DND-41 (cell line): ENCODE data around the gene SLC4A2.

Source experiments
- ATAC-seq: fragments of 200-7000 bp; cut with Tn5 transposase; 3 replicates; pipeline ENCODE4 v1.9.1; 2021; ENCODE audit warnings: low read depth; ENCODE audit not compliant: insufficient read depth
- DNase-seq: peaks from one replicate; pipeline ENCODE4 v3.0.0-alpha.2; 2020
- H2AFZ ChIP-seq: 2 replicates; pipeline ENCODE4 v1.6.0; 2012; ENCODE audit warnings: low read depth, low read length
- H3K27ac ChIP-seq: 2 replicates; pipeline ENCODE4 v1.5.1; 2012; ENCODE audit warnings: low read length, inconsistent platforms
- H3K27me3 ChIP-seq: fragments of 200-600 bp; sonication (generic); 2 replicates; pipeline ENCODE4 v1.6.0; 2012; ENCODE audit warnings: low read length, mild to moderate bottlenecking, inconsistent platforms; ENCODE audit not compliant: insufficient read depth, poor library complexity
- H3K36me3 ChIP-seq: 2 replicates; pipeline ENCODE4 v1.5.1; 2012; ENCODE audit warnings: low read length, inconsistent platforms; ENCODE audit not compliant: insufficient read depth
- H3K4me1 ChIP-seq: 2 replicates; pipeline ENCODE4 v1.5.1; 2012; ENCODE audit warnings: mild to moderate bottlenecking, low read length; ENCODE audit not compliant: insufficient read depth
- H3K4me2 ChIP-seq: 2 replicates; pipeline ENCODE4 v1.6.0; 2012; ENCODE audit warnings: mild to moderate bottlenecking, moderate library complexity, low read length, inconsistent platforms; ENCODE audit not compliant: insufficient read depth
- H3K4me3 ChIP-seq, 2 experiments: fragments of 200-600 bp in 1 of 2; shearing (Covaris generic) in 1 of 2; 2 replicates each; pipeline ENCODE4 v1.5.1; 2012 to 2016; ENCODE audit warnings: inconsistent platforms in 2 of 2, low read length in 2 of 2, mild to moderate bottlenecking in 2 of 2, low read depth in 1 of 2, moderate library complexity in 1 of 2
- H3K79me2 ChIP-seq: 2 replicates; pipeline ENCODE4 v1.6.0; 2012; ENCODE audit warnings: low read length, inconsistent platforms; ENCODE audit not compliant: insufficient read depth
- H3K9ac ChIP-seq: 2 replicates; pipeline ENCODE4 v1.6.0; 2012; ENCODE audit warnings: low read depth, mild to moderate bottlenecking, inconsistent platforms, low read length, moderate library complexity
- H3K9me3 ChIP-seq: 2 replicates; pipeline ENCODE4 v1.5.1; 2012; ENCODE audit warnings: low read length, moderate library complexity, mild to moderate bottlenecking, inconsistent platforms; ENCODE audit not compliant: insufficient read depth, severe bottlenecking
- H4K20me1 ChIP-seq: 2 replicates; pipeline ENCODE4 v1.6.0; 2012; ENCODE audit warnings: low read length; ENCODE audit not compliant: insufficient read depth
- EZH2 ChIP-seq: IDR thresholded peaks from 3 replicates; pipeline ENCODE4 v1.6.1; 2012; ENCODE audit warnings: borderline replicate concordance, low read depth, mild to moderate bottlenecking, moderate library complexity, low read length, inconsistent platforms; ENCODE audit not compliant: severe bottlenecking
- TF ChIP-seq, protein P1 (sequence below): IDR thresholded peaks from 2 replicates; pipeline ENCODE4 v1.5.1; 2012; ENCODE audit warnings: borderline replicate concordance, low read length, moderate library complexity, mild to moderate bottlenecking; ENCODE audit not compliant: poor library complexity, severe bottlenecking; ENCODE audit errors: extremely low read depth

Gene SLC4A2

DNA sequence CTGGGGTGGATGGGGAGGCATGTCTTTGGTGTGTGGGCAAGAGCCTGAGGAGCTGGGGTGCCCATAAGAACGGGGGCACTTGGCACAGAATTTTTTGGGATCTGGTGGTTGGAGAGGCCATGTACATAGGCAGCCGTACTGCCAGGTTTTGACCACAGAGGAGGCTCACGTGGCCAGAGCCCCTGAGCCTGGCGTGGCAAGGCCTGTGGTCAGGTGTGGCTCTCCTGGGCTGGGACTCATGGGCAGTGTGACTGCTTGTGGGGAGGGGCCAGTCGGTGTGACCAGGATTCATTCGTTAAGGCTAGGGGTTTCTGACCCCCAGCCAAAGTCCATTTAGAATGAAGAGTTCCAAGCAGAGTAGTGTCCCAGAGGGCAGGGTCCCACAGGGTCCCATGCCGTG is 65.1 kb downstream of the SLC4A2 start:
- H3K79me2 ChIP-seq: no peaks in the 10 kb centered on the region
- H4K20me1 ChIP-seq: peaks cover 7% of the 10 kb centered on the region
- TF ChIP-seq EZH2: no peak
- TF ChIP-seq, protein P1, sequence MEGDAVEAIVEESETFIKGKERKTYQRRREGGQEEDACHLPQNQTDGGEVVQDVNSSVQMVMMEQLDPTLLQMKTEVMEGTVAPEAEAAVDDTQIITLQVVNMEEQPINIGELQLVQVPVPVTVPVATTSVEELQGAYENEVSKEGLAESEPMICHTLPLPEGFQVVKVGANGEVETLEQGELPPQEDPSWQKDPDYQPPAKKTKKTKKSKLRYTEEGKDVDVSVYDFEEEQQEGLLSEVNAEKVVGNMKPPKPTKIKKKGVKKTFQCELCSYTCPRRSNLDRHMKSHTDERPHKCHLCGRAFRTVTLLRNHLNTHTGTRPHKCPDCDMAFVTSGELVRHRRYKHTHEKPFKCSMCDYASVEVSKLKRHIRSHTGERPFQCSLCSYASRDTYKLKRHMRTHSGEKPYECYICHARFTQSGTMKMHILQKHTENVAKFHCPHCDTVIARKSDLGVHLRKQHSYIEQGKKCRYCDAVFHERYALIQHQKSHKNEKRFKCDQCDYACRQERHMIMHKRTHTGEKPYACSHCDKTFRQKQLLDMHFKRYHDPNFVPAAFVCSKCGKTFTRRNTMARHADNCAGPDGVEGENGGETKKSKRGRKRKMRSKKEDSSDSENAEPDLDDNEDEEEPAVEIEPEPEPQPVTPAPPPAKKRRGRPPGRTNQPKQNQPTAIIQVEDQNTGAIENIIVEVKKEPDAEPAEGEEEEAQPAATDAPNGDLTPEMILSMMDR: no peak
- no peak overlapping the region for H2AFZ ChIP-seq
- H3K4me1 ChIP-seq: no peaks in the 10 kb centered on the region; the same call in 1 of the 2 replicates
- DNase-seq (no peak), ATAC-seq (no peak)
- no peak overlapping the region for H3K4me3 ChIP-seq
- H3K27me3 ChIP-seq: no peaks in the 10 kb centered on the region
- no peak overlapping the region for H3K9ac ChIP-seq
- H3K36me3 ChIP-seq: peaks cover 21% of the 10 kb centered on the region
- H3K9me3 ChIP-seq: no peaks in the 10 kb centered on the region
- H3K27ac ChIP-seq: no peak overlapping the region
- H3K4me2 ChIP-seq: no peak overlapping the region

GRCh38 chr7:151124899-151125399 is 65.6 kb downstream of the SLC4A2 start:
- H3K9me3 ChIP-seq: no peaks in the 10 kb centered on the region
- H3K27ac ChIP-seq: no peak overlapping the region
- H3K27me3 ChIP-seq: no peaks in the 10 kb centered on the region
- H4K20me1 ChIP-seq: peaks cover 7% of the 10 kb centered on the region
- H3K36me3 ChIP-seq: peaks cover 26% of the 10 kb centered on the region
- no peak for TF ChIP-seq EZH2
- TF ChIP-seq, protein P1: no peak
- ATAC-seq: no peak
- no peak overlapping the region for H3K4me2 ChIP-seq
- no peaks in the 10 kb centered on the region for H3K79me2 ChIP-seq
- H3K9ac ChIP-seq: no peak overlapping the region
- no peak overlapping the region for H3K4me3 ChIP-seq
- DNase-seq: no peak
- no peaks in the 10 kb centered on the region for H3K4me1 ChIP-seq
- no peak overlapping the region for H2AFZ ChIP-seq

DNA sequence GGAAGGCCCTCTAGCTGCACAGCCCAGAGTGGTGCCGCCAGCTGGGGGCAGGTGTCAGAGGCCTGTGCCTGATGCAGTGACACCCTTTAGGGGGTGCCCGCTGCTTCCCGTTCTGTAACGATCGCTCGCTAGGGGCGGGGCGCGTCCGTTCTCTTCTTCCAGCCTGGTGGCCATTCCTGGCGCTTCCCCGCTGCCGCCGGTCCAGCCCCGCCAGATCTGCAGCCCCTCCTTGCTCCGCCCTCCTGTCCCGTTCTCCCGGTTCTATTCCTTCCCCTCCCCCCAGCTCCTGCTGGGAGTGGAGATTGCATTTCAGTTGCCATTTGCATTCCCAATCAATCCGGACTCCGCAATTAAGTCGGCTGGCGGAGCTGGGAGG is 66.1 kb downstream of the SLC4A2 start:
- TF ChIP-seq EZH2: no peak
- TF ChIP-seq, protein P1: no peak
- no peak overlapping the region for H2AFZ ChIP-seq
- peaks cover 7% of the 10 kb centered on the region for H4K20me1 ChIP-seq
- no peaks in the 10 kb centered on the region for H3K27me3 ChIP-seq
- no peak overlapping the region for H3K4me2 ChIP-seq
- H3K79me2 ChIP-seq: no peaks in the 10 kb centered on the region
- H3K4me3 ChIP-seq: no peak overlapping the region
- no peaks in the 10 kb centered on the region for H3K9me3 ChIP-seq
- ATAC-seq (no peak), DNase-seq (no peak)
- no peak overlapping the region for H3K27ac ChIP-seq
- no peaks in the 10 kb centered on the region for H3K4me1 ChIP-seq
- H3K36me3 ChIP-seq: peaks cover 25% of the 10 kb centered on the region
- no peak overlapping the region for H3K9ac ChIP-seq
